Motor neuron (in vitro differentiated cells): Measurements from ENCODE around the gene GTPBP3. TPM values are rescaled to one million over a fixed set of nuclear protein-coding genes. Genes with fewer than 3 reads are reported as not detected.

Source experiments
- total RNA-seq, 8 experiments: library from RNA; unstranded; fragments of 300-600 nt; gene quantifications; 2 replicates each; pipeline versions ENCODE4 v1.2.3 to v1.2.4, GENCODE V29; 2022

The GTPBP3 gene
- total RNA-seq, 8 experiments from 2014 or later = 9.0 to 31.3 (median 17.0) TPM

Other genes with a start within 250 kb of the GTPBP3 start
- gene USE1, start 122.2 kb upstream of the GTPBP3 start, total RNA-seq = 10 to 100 TPM; 14.7 to 31.0 (median 22.9) TPM
- gene OCEL1, start 111.3 kb upstream of the GTPBP3 start, total RNA-seq = 10 to 100 TPM in 3 of 8 experiments, 1 to 10 TPM in 5; 5.4 to 19.2 (median 9.5) TPM
- gene NR2F6, start 91.6 kb upstream of the GTPBP3 start, total RNA-seq = 10 to 100 TPM; 16.7 to 27.0 (median 19.5) TPM
- under 1 TPM in 7 of 8 experiments, not detected in 1; 0.07 to 0.59 (median 0.27) TPM for gene USHBP1, start 72.8 kb upstream of the GTPBP3 start, total RNA-seq
- 10 to 100 TPM; 50.6 to 91.4 (median 64.5) TPM for gene BABAM1, start 70.1 kb upstream of the GTPBP3 start, total RNA-seq
- gene ANKLE1, start 55.7 kb upstream of the GTPBP3 start, total RNA-seq = 1 to 10 TPM in 6 of 8 experiments, under 1 TPM in 2; 0.46 to 2.9 (median 1.4) TPM
- 10 to 100 TPM in 3 of 8 experiments, 1 to 10 TPM in 5; 6.2 to 16.2 (median 8.2) TPM for gene ABHD8, start 34.1 kb upstream of the GTPBP3 start, total RNA-seq
- 10 to 100 TPM; 31.8 to 72.9 (median 50.1) TPM for gene MRPL34, start 31.7 kb upstream of the GTPBP3 start, total RNA-seq
- gene DDA1, start 28.0 kb upstream of the GTPBP3 start, total RNA-seq = 10 to 100 TPM; 39.4 to 85.9 (median 67.4) TPM
- gene ANO8, start 2.7 kb upstream of the GTPBP3 start, total RNA-seq = 10 to 100 TPM in 5 of 8 experiments, 1 to 10 TPM in 3; 1.3 to 18.0 (median 10.8) TPM
- gene PLVAP, start 39.8 kb downstream of the GTPBP3 start, total RNA-seq = 1 to 10 TPM in 1 of 8 experiments, under 1 TPM in 6, not detected in 1; 0.05 to 2.5 (median 0.27) TPM
- gene CCDC194, start 56.6 kb downstream of the GTPBP3 start, total RNA-seq = 1 to 10 TPM in 1 of 8 experiments, under 1 TPM in 3, not detected in 4; 0.22 to 1.1 (median 0.39) TPM
- gene BST2, start 68.1 kb downstream of the GTPBP3 start, total RNA-seq = 100 to 1,000 TPM in 1 of 8 experiments, 10 to 100 TPM in 5, 1 to 10 TPM in 2; 6.8 to 217 (median 31.0) TPM
- 10 to 100 TPM; 23.2 to 52.3 (median 37.9) TPM for gene MVB12A, start 82.5 kb downstream of the GTPBP3 start, total RNA-seq
- 1 to 10 TPM in 1 of 8 experiments, under 1 TPM in 6, not detected in 1; 0.23 to 1.7 (median 0.29) TPM for gene TMEM221, start 111.1 kb downstream of the GTPBP3 start, total RNA-seq
- gene NXNL1, start 123.4 kb downstream of the GTPBP3 start, total RNA-seq = not detected
- gene SLC27A1, start 133.0 kb downstream of the GTPBP3 start, total RNA-seq = 10 to 100 TPM in 5 of 8 experiments, 1 to 10 TPM in 3; 6.5 to 30.5 (median 10.5) TPM
- gene PGLS, start 174.1 kb downstream of the GTPBP3 start, total RNA-seq = 10 to 100 TPM; 42.0 to 83.7 (median 60.5) TPM
- 100 to 1,000 TPM in 1 of 8 experiments, 10 to 100 TPM in 7; 19.7 to 101 (median 31.0) TPM for gene COLGALT1, start 218.1 kb downstream of the GTPBP3 start, total RNA-seq